HepG2 (cell line): Measurements from ENCODE around the gene SPHK1. TPM values are rescaled to one million over a fixed set of nuclear protein-coding genes. Genes with fewer than 3 reads are reported as not detected.

ENCODE experiments used
- DDIT3 ChIP-seq: sonication (generic); formaldehyde crosslinking; IDR thresholded peaks from 2 replicates; pipeline ENCODE4 v1.4.0; 2020; ENCODE audit warnings: mild to moderate bottlenecking, missing genetic modification reagents
- FOXO4 ChIP-seq: sonication (generic); formaldehyde crosslinking; conservative IDR thresholded peaks from 2 replicates; pipeline ENCODE4 v1.8.1; 2023; ENCODE audit warnings: missing genetic modification reagents
- GMEB1 ChIP-seq: sonication (generic); formaldehyde crosslinking; IDR thresholded peaks from 2 replicates; pipeline ENCODE4 v1.5.1; 2020; ENCODE audit warnings: missing genetic modification reagents, mild to moderate bottlenecking, borderline replicate concordance
- KDM2A ChIP-seq: sonication (generic); formaldehyde crosslinking; IDR thresholded peaks from 2 replicates; pipeline ENCODE4 v1.4.0; 2020; ENCODE audit warnings: low read depth, missing genetic modification reagents, borderline replicate concordance
- KMT2B ChIP-seq: IDR thresholded peaks from 2 replicates; pipeline ENCODE4 v1.6.1; 2016; ENCODE audit warnings: missing genetic modification reagents, missing compliant biosample characterization
- MAFK ChIP-seq, 2 experiments: IDR thresholded peaks in 1 of 2; conservative IDR thresholded peaks in 1 of 2; 2 replicates each; pipeline ENCODE4 v1.6.1; 2011; ENCODE audit warnings: improper control_type of control experiment in 2 of 2, low read length in 2 of 2
- NFE2L1 ChIP-seq: sonication (generic); formaldehyde crosslinking; IDR thresholded peaks from 2 replicates; pipeline ENCODE4 v1.4.0; 2020; ENCODE audit warnings: missing genetic modification reagents, mild to moderate bottlenecking, borderline replicate concordance
- NFKBIZ ChIP-seq: IDR thresholded peaks from 2 replicates; pipeline ENCODE4 v1.6.1; 2018; ENCODE audit warnings: missing genetic modification reagents, missing compliant biosample characterization
- NR1H2 ChIP-seq: sonication (generic); formaldehyde crosslinking; IDR thresholded peaks from 2 replicates; pipeline ENCODE4 v1.8.1; 2022; ENCODE audit warnings: low read depth, missing genetic modification reagents, borderline replicate concordance
- RFX3 ChIP-seq: IDR thresholded peaks from 2 replicates; pipeline ENCODE4 v1.6.1; 2016; ENCODE audit warnings: missing biosample characterization, missing genetic modification reagents
- TMF1 ChIP-seq: sonication (generic); formaldehyde crosslinking; IDR thresholded peaks from 2 replicates; pipeline ENCODE4 v1.8.1; 2022; ENCODE audit warnings: low read depth, missing genetic modification reagents
- ZBTB14 ChIP-seq: sonication (generic); formaldehyde crosslinking; IDR thresholded peaks from 2 replicates; pipeline ENCODE4 v1.4.0; 2020; ENCODE audit warnings: missing genetic modification reagents
- ZKSCAN8 ChIP-seq: IDR thresholded peaks from 2 replicates; pipeline ENCODE4 v1.6.1; 2016; ENCODE audit warnings: borderline replicate concordance, missing genetic modification reagents, missing compliant biosample characterization
- ZMYM2 ChIP-seq: sonication (generic); formaldehyde crosslinking; IDR thresholded peaks from 2 replicates; pipeline ENCODE4 v1.8.0; 2022; ENCODE audit warnings: mild to moderate bottlenecking, missing genetic modification reagents
- ZNF207 ChIP-seq: fragments of 450-650 bp; IDR thresholded peaks from 2 replicates; pipeline ENCODE4 v1.6.1; 2016; ENCODE audit warnings: antibody characterized with exemption, borderline replicate concordance
- ZNF724P ChIP-seq: sonication (generic); formaldehyde crosslinking; IDR thresholded peaks from 2 replicates; pipeline ENCODE4 v1.8.0; 2022; ENCODE audit warnings: missing genetic modification reagents, borderline replicate concordance
- ZNF781 ChIP-seq: sonication (generic); formaldehyde crosslinking; IDR thresholded peaks from 2 replicates; pipeline ENCODE4 v1.5.1; 2020; ENCODE audit warnings: borderline replicate concordance, mild to moderate bottlenecking, missing genetic modification reagents; ENCODE audit errors: not compliant biosample characterization
- ZSCAN12 ChIP-seq: sonication (generic); formaldehyde crosslinking; IDR thresholded peaks from 2 replicates; pipeline ENCODE4 v1.9.0; 2021; ENCODE audit warnings: mild to moderate bottlenecking, missing genetic modification reagents
- polyA plus RNA-seq, 8 experiments: library from polyadenylated mRNA; depleted of rRNA in 3 of 8; stranded (reverse) in 7 of 8; unstranded in 1 of 8; fragments of >200 nt; fragmentation: Illumina TruSeq in 4 of 8; extraction: Trizol in 4 of 8; gene quantifications; 2 replicates each; pipeline versions ENCODE4 v1.2.1 to v1.2.3, GENCODE V29; 2011 to 2016; ENCODE audit warnings: low read depth in 4 of 8, missing spikeins in 1 of 8, mixed read lengths in 1 of 8; ENCODE audit not compliant: insufficient read depth in 1 of 8
- total RNA-seq, 5 experiments: library from RNA; depleted of rRNA; stranded (reverse); fragments of >200 nt; fragmentation: Illumina TruSeq; extraction: Trizol; gene quantifications; 2 replicates each; pipeline ENCODE4 v1.2.3, GENCODE V29; 2016; ENCODE audit warnings: low read depth in 1 of 5
- TF ChIP-seq, protein P1 (sequence below): IDR thresholded peaks from 2 replicates; pipeline ENCODE4 v1.6.1; 2016; ENCODE audit warnings: low read depth
- TF ChIP-seq, protein P2 (sequence below): sonication (generic); formaldehyde crosslinking; IDR thresholded peaks from 2 replicates; pipeline ENCODE4 v1.5.0; 2020; ENCODE audit warnings: mild to moderate bottlenecking, missing genetic modification reagents, borderline replicate concordance

Gene SPHK1
- total and polyA plus RNA-seq, 2 of the 13 experiments (the other 11 are each of a cell fraction or from before 2014, with no cell fraction given) = 129 to 160 TPM

DNA sequence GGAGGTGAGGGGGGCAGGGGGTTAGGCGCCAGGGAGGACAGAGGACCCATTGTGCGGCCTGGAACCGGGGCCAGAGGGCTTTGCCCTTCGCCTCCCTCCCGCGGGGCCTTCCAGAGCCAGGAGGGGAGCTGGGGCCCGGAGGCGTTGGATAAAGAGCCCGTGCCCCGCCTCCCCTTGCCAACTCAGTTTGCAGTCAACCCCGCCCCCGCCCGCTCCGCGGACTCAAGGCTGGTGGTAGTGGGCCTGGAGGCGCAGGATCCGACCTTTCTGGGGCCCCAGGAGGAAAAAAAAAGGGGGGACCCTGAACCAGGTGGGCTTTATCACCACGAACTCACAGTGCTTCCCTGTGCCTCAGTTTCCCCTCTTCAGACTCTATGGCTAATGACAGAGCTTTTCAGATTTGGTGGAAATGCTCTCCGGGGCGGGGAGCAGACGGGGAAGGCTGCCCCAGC is 2.0 kb upstream of the SPHK1 start (continued):
- TF ChIP-seq GMEB1 (CRISPR knock-in tag) (peak; percentile 2; the same call in 1 of the 2 replicates), NFE2L1 (CRISPR knock-in tag) (no peak), RFX3 (CRISPR knock-in tag) (no peak), DDIT3 (no peak), FOXO4 (CRISPR knock-in tag) (peak; percentile 94; the same call in 1 of the 2 replicates), TMF1 (CRISPR knock-in tag) (no peak; the same call in 1 of the 2 replicates), ZNF724P (no peak), ZNF781 (CRISPR knock-in tag) (no peak), NFKBIZ (CRISPR knock-in tag) (0 out of 2 replicates have a peak, but pooled peaks have one; percentile 22), KMT2B (no peak; the same call in 1 of the 2 replicates), ZNF207 (no peak), ZSCAN12 (CRISPR knock-in tag) (no peak), KDM2A (no peak; the same call in 1 of the 2 replicates), ZMYM2 (no peak), MAFK (conservative IDR thresholded peaks at IDR 0.05 in 1 of 2, IDR thresholded peaks at IDR 0.05 in 1 of 2; ENCODE audit: low read length in 2 of 2) (no peak), NR1H2 (CRISPR knock-in tag) (no peak), ZKSCAN8 (CRISPR knock-in tag) (no peak; the same call in 1 of the 2 replicates), ZBTB14 (CRISPR knock-in tag) (no peak)
- TF ChIP-seq, protein P1, sequence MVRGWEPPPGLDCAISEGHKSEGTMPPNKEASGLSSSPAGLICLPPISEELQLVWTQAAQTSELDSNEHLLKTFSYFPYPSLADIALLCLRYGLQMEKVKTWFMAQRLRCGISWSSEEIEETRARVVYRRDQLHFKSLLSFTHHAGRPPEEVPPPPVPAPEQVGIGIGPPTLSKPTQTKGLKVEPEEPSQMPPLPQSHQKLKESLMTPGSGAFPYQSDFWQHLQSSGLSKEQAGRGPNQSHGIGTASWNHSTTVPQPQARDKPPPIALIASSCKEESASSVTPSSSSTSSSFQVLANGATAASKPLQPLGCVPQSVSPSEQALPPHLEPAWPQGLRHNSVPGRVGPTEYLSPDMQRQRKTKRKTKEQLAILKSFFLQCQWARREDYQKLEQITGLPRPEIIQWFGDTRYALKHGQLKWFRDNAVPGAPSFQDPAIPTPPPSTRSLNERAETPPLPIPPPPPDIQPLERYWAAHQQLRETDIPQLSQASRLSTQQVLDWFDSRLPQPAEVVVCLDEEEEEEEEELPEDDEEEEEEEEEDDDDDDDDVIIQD = 0 out of 2 replicates have a peak, but pooled peaks have one; percentile 32
- TF ChIP-seq, protein P2, sequence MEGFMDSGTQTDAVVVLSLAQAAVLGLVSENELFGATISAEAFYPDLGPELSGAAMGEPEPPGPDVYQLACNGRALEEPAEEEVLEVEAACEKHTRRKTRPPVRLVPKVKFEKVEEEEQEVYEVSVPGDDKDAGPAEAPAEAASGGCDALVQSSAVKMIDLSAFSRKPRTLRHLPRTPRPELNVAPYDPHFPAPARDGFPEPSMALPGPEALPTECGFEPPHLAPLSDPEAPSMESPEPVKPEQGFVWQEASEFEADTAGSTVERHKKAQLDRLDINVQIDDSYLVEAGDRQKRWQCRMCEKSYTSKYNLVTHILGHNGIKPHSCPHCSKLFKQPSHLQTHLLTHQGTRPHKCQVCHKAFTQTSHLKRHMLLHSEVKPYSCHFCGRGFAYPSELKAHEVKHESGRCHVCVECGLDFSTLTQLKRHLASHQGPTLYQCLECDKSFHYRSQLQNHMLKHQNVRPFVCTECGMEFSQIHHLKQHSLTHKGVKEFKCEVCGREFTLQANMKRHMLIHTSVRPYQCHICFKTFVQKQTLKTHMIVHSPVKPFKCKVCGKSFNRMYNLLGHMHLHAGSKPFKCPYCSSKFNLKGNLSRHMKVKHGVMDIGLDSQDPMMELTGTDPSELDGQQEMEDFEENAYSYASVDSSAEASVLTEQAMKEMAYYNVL (CRISPR knock-in tag) = peak; percentile 96; the same call in 1 of the 2 replicates
